KMS-11 (cell line): ENCODE measurements around the gene CFAP410.

ENCODE experiments used
- H2AFZ ChIP-seq: fragments of 200-600 bp; sonication (generic); 2 replicates; pipeline ENCODE4 v1.6.1; 2016; ENCODE audit warnings: antibody characterized with exemption, mixed run types, low read depth
- H3K27ac ChIP-seq: fragments of 200-600 bp; sonication (generic); 2 replicates; pipeline ENCODE4 v1.6.1; 2016; ENCODE audit warnings: mild to moderate bottlenecking, mixed run types
- H3K27me3 ChIP-seq: fragments of 200-600 bp; sonication (generic); 2 replicates; pipeline ENCODE4 v1.6.1; 2017; ENCODE audit warnings: mild to moderate bottlenecking, low read depth, mixed run types, moderate library complexity; ENCODE audit not compliant: insufficient read depth
- H3K36me3 ChIP-seq: fragments of 200-600 bp; sonication (generic); 2 replicates; pipeline ENCODE4 v1.6.1; 2017; ENCODE audit warnings: mild to moderate bottlenecking, mixed run types; ENCODE audit not compliant: insufficient read depth
- H3K4me1 ChIP-seq: fragments of 200-600 bp; sonication (generic); 2 replicates; pipeline ENCODE4 v1.6.1; 2016; ENCODE audit warnings: mild to moderate bottlenecking, low read depth, mixed run types; ENCODE audit not compliant: poor library complexity, severe bottlenecking
- H3K4me2 ChIP-seq: fragments of 200-600 bp; sonication (generic); 2 replicates; pipeline ENCODE4 v1.7.0; 2016; ENCODE audit warnings: mild to moderate bottlenecking, mixed run types
- H3K4me3 ChIP-seq: fragments of 200-600 bp; sonication (generic); IDR thresholded peaks from 2 replicates; pipeline ENCODE4 v1.6.1; 2017; ENCODE audit warnings: low read depth, low read length, mixed read lengths; ENCODE audit not compliant: insufficient read depth
- H3K79me2 ChIP-seq: fragments of 200-600 bp; sonication (generic); 2 replicates; pipeline ENCODE4 v1.6.1; 2016; ENCODE audit warnings: low read depth, mixed run types; ENCODE audit not compliant: insufficient read depth
- H3K9ac ChIP-seq: fragments of 200-600 bp; sonication (generic); 2 replicates; pipeline ENCODE4 v1.6.1; 2016; ENCODE audit warnings: mild to moderate bottlenecking, mixed run types
- H4K20me1 ChIP-seq: fragments of 200-600 bp; sonication (generic); 2 replicates; pipeline ENCODE4 v1.6.1; 2016; ENCODE audit warnings: mild to moderate bottlenecking, mixed run types; ENCODE audit not compliant: insufficient read depth
- TF ChIP-seq, protein P1 (sequence below): fragments of 200-600 bp; sonication (generic); conservative IDR thresholded peaks from 2 replicates; pipeline ENCODE4 v1.6.1; 2017; ENCODE audit warnings: low read depth, mild to moderate bottlenecking, antibody characterized with exemption, low read length, moderate library complexity, mixed read lengths

Gene CFAP410

DNA sequence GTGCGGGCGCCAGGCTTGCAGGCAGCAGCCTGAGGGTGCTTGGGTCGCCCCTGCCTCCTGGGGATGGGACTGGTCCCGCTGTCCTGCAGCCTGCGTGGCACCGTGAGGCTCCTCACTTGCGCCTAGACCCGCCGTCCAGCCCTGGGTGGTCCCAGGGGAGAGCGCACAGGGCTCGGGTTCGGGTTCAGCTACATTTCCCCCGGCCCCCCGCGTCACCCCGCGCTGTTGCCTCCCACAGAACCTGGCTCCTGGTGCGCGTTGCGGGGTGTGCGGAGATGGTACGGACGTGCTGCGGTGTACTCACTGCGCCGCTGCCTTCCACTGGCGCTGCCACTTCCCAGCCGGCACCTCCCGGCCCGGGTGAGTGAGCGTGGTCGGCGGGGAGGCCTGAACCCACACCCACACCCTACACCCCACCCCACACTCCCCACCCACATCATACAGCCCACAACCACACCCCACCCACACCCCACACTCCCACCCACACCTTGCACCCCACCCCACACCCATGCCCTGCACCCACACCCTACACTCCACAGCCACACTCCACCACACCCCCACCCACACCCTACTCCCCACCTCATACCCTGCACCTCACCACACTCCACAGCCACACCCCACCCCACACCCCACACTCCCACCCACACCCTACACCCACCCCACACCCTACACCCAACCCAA is 45.5 kb downstream of the CFAP410 start:
- TF ChIP-seq, protein P1, sequence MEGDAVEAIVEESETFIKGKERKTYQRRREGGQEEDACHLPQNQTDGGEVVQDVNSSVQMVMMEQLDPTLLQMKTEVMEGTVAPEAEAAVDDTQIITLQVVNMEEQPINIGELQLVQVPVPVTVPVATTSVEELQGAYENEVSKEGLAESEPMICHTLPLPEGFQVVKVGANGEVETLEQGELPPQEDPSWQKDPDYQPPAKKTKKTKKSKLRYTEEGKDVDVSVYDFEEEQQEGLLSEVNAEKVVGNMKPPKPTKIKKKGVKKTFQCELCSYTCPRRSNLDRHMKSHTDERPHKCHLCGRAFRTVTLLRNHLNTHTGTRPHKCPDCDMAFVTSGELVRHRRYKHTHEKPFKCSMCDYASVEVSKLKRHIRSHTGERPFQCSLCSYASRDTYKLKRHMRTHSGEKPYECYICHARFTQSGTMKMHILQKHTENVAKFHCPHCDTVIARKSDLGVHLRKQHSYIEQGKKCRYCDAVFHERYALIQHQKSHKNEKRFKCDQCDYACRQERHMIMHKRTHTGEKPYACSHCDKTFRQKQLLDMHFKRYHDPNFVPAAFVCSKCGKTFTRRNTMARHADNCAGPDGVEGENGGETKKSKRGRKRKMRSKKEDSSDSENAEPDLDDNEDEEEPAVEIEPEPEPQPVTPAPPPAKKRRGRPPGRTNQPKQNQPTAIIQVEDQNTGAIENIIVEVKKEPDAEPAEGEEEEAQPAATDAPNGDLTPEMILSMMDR = no peak
- Histone ChIP-seq H3K4me1 (peaks cover 33% of the 10 kb centered on the region), H3K27me3 (peaks cover 38% of the 10 kb centered on the region)

DNA sequence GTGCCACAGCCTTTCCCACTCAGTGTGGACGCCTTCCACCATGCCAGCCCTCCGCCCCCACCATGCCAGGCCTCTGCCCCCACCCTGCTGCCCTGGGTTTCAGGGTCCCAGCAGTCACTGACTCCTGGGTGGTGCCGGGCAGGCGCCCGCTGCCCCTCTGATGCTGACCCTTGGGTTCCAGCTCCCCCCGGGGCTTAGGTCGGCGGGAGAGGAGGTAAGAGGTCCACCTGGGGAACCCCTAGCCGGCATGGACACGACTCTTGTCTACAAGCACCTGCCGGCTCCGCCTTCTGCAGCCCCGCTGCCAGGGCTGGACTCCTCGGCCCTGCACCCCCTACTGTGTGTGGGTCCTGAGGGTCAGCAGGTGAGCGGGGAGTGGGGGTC is 46.4 kb downstream of the CFAP410 start:
- H3K4me1 ChIP-seq = peaks cover 25% of the 10 kb centered on the region
- H3K27me3 ChIP-seq = peaks cover 47% of the 10 kb centered on the region
- H3K4me3 ChIP-seq = no peak overlapping the region
- no peak overlapping the region for H3K9ac ChIP-seq
- H3K79me2 ChIP-seq = no peaks in the 10 kb centered on the region
- no peaks in the 10 kb centered on the region for H3K36me3 ChIP-seq
- no peak overlapping the region for H3K4me2 ChIP-seq
- H2AFZ ChIP-seq = no peak overlapping the region
- TF ChIP-seq, protein P1 = no peak
- no peaks in the 10 kb centered on the region for H4K20me1 ChIP-seq
- H3K27ac ChIP-seq = no peak overlapping the region

More for the DNA sequence above, 45.5 kb downstream of the CFAP410 start:
- Histone ChIP-seq H3K9ac (no peak overlapping the region), H3K79me2 (no peaks in the 10 kb centered on the region), H3K27ac (no peak overlapping the region), H2AFZ (no peak overlapping the region), H3K4me3 (no peak overlapping the region), H4K20me1 (no peaks in the 10 kb centered on the region), H3K36me3 (no peaks in the 10 kb centered on the region), H3K4me2 (no peak overlapping the region)

DNA sequence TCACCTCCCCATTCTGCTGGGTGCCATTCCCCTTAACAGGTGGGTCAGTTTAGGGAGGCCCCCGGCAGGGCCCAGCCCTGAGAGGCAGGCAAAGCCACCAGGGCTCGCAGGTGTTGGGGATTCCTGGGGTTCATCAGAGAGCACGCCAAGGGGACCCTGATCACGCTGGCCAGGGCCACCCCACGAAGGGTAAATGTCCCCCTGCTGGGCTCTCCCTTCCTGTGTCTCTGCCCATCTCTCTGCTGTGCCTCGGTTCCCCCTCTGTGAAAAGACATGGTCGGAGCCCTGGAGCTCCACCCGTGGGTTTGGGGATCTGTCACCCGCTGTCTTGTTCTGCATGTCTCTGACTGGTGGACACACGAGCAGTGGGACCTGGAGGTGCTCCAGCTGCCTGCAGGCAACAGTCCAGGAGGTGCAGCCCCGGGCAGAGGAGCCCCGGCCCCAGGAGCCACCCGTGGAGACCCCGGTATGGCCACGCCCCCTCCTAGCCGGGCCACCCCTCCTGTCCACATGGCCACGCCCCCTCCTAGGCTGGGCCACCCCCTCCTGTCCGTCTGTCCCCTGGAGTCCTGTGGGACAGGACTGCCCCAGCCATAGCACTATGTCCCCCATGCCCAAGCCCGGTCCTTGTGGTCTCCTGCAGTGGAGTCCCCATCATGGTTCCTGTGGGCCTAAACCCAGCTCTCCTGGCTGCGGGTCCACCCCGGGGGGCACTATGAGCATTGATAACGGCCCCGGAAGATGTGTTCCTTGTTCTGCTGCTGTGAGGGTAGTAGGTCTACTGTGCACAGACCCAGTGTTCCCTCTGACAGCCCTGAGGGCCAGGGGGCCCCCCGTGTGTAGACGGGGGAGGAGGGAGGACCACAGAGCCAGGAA is 47.0 kb downstream of the CFAP410 start:
- Histone ChIP-seq H3K4me1 (peaks cover 18% of the 10 kb centered on the region), H3K27ac (no peak overlapping the region)

DNA sequence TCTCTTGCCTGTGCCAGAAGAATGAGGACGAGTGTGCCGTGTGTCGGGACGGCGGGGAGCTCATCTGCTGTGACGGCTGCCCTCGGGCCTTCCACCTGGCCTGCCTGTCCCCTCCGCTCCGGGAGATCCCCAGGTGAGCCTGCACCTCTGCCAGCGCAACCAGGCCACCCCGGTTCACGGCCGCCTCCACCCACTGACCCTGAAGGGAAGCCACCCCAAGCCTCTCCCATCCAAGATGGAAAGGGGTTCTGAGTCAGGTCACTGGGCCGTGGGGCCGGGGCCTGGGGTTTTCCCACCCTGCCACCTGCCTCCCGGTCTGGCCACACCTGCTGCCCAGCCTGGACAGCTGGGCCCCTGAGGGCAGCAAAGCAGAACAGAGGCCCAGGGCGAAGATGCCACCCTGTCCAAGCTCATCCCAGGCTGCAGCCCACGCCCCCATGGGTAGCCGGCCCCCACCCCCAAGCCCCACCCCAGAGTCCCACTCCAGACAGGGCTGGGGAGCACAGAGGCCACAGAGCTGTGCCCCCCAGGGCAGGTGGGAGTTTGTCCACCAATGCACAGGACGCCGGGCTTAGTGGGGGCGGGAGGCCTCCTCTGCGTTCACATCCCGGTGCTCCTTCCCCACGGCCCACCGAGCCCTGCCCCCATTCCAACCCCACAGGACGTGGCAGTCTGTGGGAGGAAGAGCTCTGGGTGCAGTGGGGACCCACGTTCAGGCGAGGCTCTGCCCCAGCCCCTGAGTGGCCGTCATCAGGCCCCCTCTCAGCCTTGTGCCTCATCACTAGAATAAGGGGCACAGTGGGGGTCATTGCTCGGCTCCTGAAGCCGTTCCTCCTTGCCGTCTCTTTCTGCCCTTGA is 47.9 kb downstream of the CFAP410 start:
- Histone ChIP-seq H3K4me3 (no peak overlapping the region), H3K79me2 (no peaks in the 10 kb centered on the region), H3K9ac (no peak overlapping the region), H3K27ac (no peak overlapping the region), H3K36me3 (no peaks in the 10 kb centered on the region), H2AFZ (no peak overlapping the region), H4K20me1 (no peaks in the 10 kb centered on the region), H3K4me1 (peaks cover 13% of the 10 kb centered on the region), H3K27me3 (peaks cover 61% of the 10 kb centered on the region), H3K4me2 (no peak overlapping the region)
- TF ChIP-seq, protein P1 = no peak

More for the DNA sequence above, 47.0 kb downstream of the CFAP410 start:
- no peak overlapping the region for H2AFZ ChIP-seq
- H3K79me2 ChIP-seq = no peaks in the 10 kb centered on the region
- no peak overlapping the region for H3K4me3 ChIP-seq
- no peak overlapping the region for H3K4me2 ChIP-seq
- TF ChIP-seq, protein P1 = no peak
- H3K36me3 ChIP-seq = no peaks in the 10 kb centered on the region
- peaks cover 53% of the 10 kb centered on the region for H3K27me3 ChIP-seq
- no peaks in the 10 kb centered on the region for H4K20me1 ChIP-seq
- H3K9ac ChIP-seq = no peak overlapping the region
